ENCODE results near the gene EXOC6. TPM values are rescaled to one million over a fixed set of nuclear protein-coding genes. Genes with fewer than 3 reads are reported as not detected.
"Not testable (repeated sequence)": the region's sequence is repeated elsewhere in the genome, so short reads cannot be mapped to it uniquely, and the experiment has no call there.

EXOC6 gene
- total RNA-seq, 1 experiment from 2014 or later: 17.0 TPM

- Histone ChIP-seq H3K36me3 (ENCODE audit: control insufficient read depth, insufficient read depth, low read length) (no peaks in the 10 kb centered on the region), H3K4me3 (ENCODE audit: low read depth in 2 of 2, low read length in 2 of 2) (no peak overlapping the region), H3K4me1 (ENCODE audit: control insufficient read depth, insufficient read depth, low read length) (peaks cover 4% of the 10 kb centered on the region; the same call in 1 of the 2 replicates), H3K27ac (ENCODE audit: low read length) (no peak overlapping the region), H3K27me3 (ENCODE audit: control insufficient read depth, insufficient read depth, low read length) (no peaks in the 10 kb centered on the region), H3K9me3 (ENCODE audit: control insufficient read depth, insufficient read depth, low read depth, low read length) (no peaks in the 10 kb centered on the region)
- ChIA-PET POLR2A (no interaction called here), CTCF (interaction anchor here (0.6 kb wide), 1 partner anchor 28 kb away, joined by 3 read pairs; no protein-coding TSS in a partner anchor)
- intact Hi-C loops (cut with micrococcal nuclease; ENCODE audit: unreplicated experiment): no loop called here
- ATAC-seq (no peak), DNase-seq (ENCODE audit: low read depth, low spot score) (no peak)
- no TSS peak for BruUV-seq (replicated peaks)
- in situ Hi-C loops (cut with HindIII; ENCODE audit: low pct_unique_long_range_greater_than_20kb, low sequenced_read_pairs): no loop called here
- TF ChIP-seq POLR2AphosphoS5 (IDR thresholded peaks at IDR 0.05; ENCODE audit: low read depth, low read length) (no peak), TCF7L2 (IDR thresholded peaks at IDR 0.05; ENCODE audit: low read depth, low read length) (no peak), CTCF (IDR thresholded peaks at IDR 0.05) (no peak), SIN3A (IDR thresholded peaks at IDR 0.05; ENCODE audit: borderline replicate concordance, insufficient read depth, low read depth, low read length) (no peak)
These were observed 59.0 kb downstream of the EXOC6 start for GRCh38 chr10:92907280-92907679.

GRCh38 chr10:92912631-92913030, 64.3 kb downstream of the EXOC6 start:
- H3K9me3 ChIP-seq (ENCODE audit: control insufficient read depth, insufficient read depth, low read depth, low read length); H3K4me3 ChIP-seq (ENCODE audit: low read depth in 2 of 2, low read length in 2 of 2); BruUV-seq (replicated peaks); ATAC-seq; CTCF ChIA-PET; H3K27ac ChIP-seq (ENCODE audit: low read length); in situ Hi-C loops (cut with HindIII; ENCODE audit: low pct_unique_long_range_greater_than_20kb, low sequenced_read_pairs); H3K27me3 ChIP-seq (ENCODE audit: control insufficient read depth, insufficient read depth, low read length); POLR2A ChIA-PET; DNase-seq (ENCODE audit: low read depth, low spot score); H3K36me3 ChIP-seq (ENCODE audit: control insufficient read depth, insufficient read depth, low read length); intact Hi-C loops (cut with micrococcal nuclease; ENCODE audit: unreplicated experiment); H3K4me1 ChIP-seq (ENCODE audit: control insufficient read depth, insufficient read depth, low read length): not testable (repeated sequence)

GRCh38 chr10:92913973-92914372, 65.7 kb downstream of the EXOC6 start:
- in situ Hi-C loops (cut with HindIII; ENCODE audit: low pct_unique_long_range_greater_than_20kb, low sequenced_read_pairs) (no loop called here), intact Hi-C loops (cut with micrococcal nuclease; ENCODE audit: unreplicated experiment) (no loop called here)
- CTCF ChIA-PET: interaction anchor here (0.7 kb wide), 1 partner anchor 1004 kb away, joined by 3 read pairs; no protein-coding TSS in a partner anchor
- no peaks in the 10 kb centered on the region for H3K27me3 ChIP-seq (ENCODE audit: control insufficient read depth, insufficient read depth, low read length)
- H3K4me1 ChIP-seq (ENCODE audit: control insufficient read depth, insufficient read depth, low read length): no peaks in the 10 kb centered on the region
- no peak overlapping the region for H3K27ac ChIP-seq (ENCODE audit: low read length)
- TF ChIP-seq TCF7L2 (IDR thresholded peaks at IDR 0.05; ENCODE audit: low read depth, low read length) (no peak), POLR2AphosphoS5 (IDR thresholded peaks at IDR 0.05; ENCODE audit: low read depth, low read length) (no peak), CTCF (IDR thresholded peaks at IDR 0.05) (no peak), SIN3A (IDR thresholded peaks at IDR 0.05; ENCODE audit: borderline replicate concordance, insufficient read depth, low read depth, low read length) (no peak), REST (IDR thresholded peaks at IDR 0.05; ENCODE audit: insufficient read depth in 1 of 2, low read depth in 2 of 2, low read length in 1 of 2) (no peak)
- ATAC-seq (peak; percentile 52; the same call in 1 of the 2 replicates), DNase-seq (ENCODE audit: low read depth, low spot score) (no peak)
- H3K36me3 ChIP-seq (ENCODE audit: control insufficient read depth, insufficient read depth, low read length): no peaks in the 10 kb centered on the region
- POLR2A ChIA-PET: no interaction called here
- no TSS peak for BruUV-seq (replicated peaks)
- H3K4me3 ChIP-seq (ENCODE audit: low read depth in 2 of 2, low read length in 2 of 2): no peak overlapping the region
- no peaks in the 10 kb centered on the region for H3K9me3 ChIP-seq (ENCODE audit: control insufficient read depth, insufficient read depth, low read depth, low read length)
